HUES48 (cell line): ENCODE data around the gene STX18.
"Not testable (repeated sequence)": the region's sequence is repeated elsewhere in the genome, so short reads cannot be mapped to it uniquely, and the experiment has no call there.

Source experiments
- H3K27ac ChIP-seq: one replicate; pipeline ENCODE4 v1.7.0; 2013; ENCODE audit warnings: low read depth, low read length, inconsistent platforms
- H3K27me3 ChIP-seq: 2 replicates; pipeline ENCODE4 v1.6.1; 2013; ENCODE audit warnings: mild to moderate bottlenecking, low read length; ENCODE audit not compliant: control insufficient read depth, insufficient read depth
- H3K36me3 ChIP-seq: 2 replicates; pipeline ENCODE4 v1.6.1; 2013; ENCODE audit warnings: low read length; ENCODE audit not compliant: control insufficient read depth, insufficient read depth
- H3K4me1 ChIP-seq: 2 replicates; pipeline ENCODE4 v1.6.1; 2013; ENCODE audit warnings: mild to moderate bottlenecking, low read length; ENCODE audit not compliant: control insufficient read depth, insufficient read depth
- H3K4me3 ChIP-seq: 2 replicates; pipeline ENCODE4 v1.5.1; 2013; ENCODE audit warnings: mild to moderate bottlenecking, low read depth, low read length
- H3K9ac ChIP-seq: 2 replicates; pipeline ENCODE4 v1.6.1; 2013; ENCODE audit warnings: mild to moderate bottlenecking, low read depth, low read length, moderate library complexity
- H3K9me3 ChIP-seq: 2 replicates; pipeline ENCODE4 v1.6.1; 2013; ENCODE audit warnings: low read length; ENCODE audit not compliant: control insufficient read depth, insufficient read depth

Gene STX18

GRCh38 chr4:4555916-4556315, 14.1 kb upstream of the STX18 start:
- H3K27me3 ChIP-seq = no peaks in the 10 kb centered on the region
- no peaks in the 10 kb centered on the region for H3K9me3 ChIP-seq
- H3K9ac ChIP-seq = no peak overlapping the region
- no peak overlapping the region for H3K4me3 ChIP-seq
- peaks cover 32% of the 10 kb centered on the region for H3K36me3 ChIP-seq
- no peaks in the 10 kb centered on the region for H3K4me1 ChIP-seq
- H3K27ac ChIP-seq = no peak overlapping the region

GRCh38 chr4:4554234-4554633, 12.4 kb upstream of the STX18 start:
- no peak overlapping the region for H3K9ac ChIP-seq
- H3K9me3 ChIP-seq = no peaks in the 10 kb centered on the region
- no peak overlapping the region for H3K4me3 ChIP-seq
- no peaks in the 10 kb centered on the region for H3K27me3 ChIP-seq
- no peaks in the 10 kb centered on the region for H3K4me1 ChIP-seq
- no peak overlapping the region for H3K27ac ChIP-seq
- peaks cover 42% of the 10 kb centered on the region for H3K36me3 ChIP-seq

- peaks cover 64% of the 10 kb centered on the region for H3K36me3 ChIP-seq
- not testable (repeated sequence) for H3K9me3 ChIP-seq, H3K4me3 ChIP-seq, H3K4me1 ChIP-seq, H3K9ac ChIP-seq, H3K27me3 ChIP-seq, H3K27ac ChIP-seq
Observed at GRCh38 chr4:4552042-4552441, 10.2 kb upstream of the STX18 start.

GRCh38 chr4:4550161-4550560, 8.3 kb upstream of the STX18 start:
- H3K27ac ChIP-seq, H3K4me3 ChIP-seq, H3K9me3 ChIP-seq, H3K9ac ChIP-seq, H3K27me3 ChIP-seq, H3K4me1 ChIP-seq: not testable (repeated sequence)
- peaks cover 73% of the 10 kb centered on the region for H3K36me3 ChIP-seq

GRCh38 chr4:4549534-4549933, 7.7 kb upstream of the STX18 start:
- Histone ChIP-seq H3K9me3 (no peaks in the 10 kb centered on the region), H3K27me3 (no peaks in the 10 kb centered on the region), H3K9ac (no peak overlapping the region), H3K4me1 (no peaks in the 10 kb centered on the region), H3K36me3 (peaks cover 79% of the 10 kb centered on the region), H3K4me3 (no peak overlapping the region), H3K27ac (no peak overlapping the region)

- Histone ChIP-seq H3K4me3 (peak overlapping the region; percentile 93), H3K36me3 (peaks cover 32% of the 10 kb centered on the region), H3K27me3 (no peaks in the 10 kb centered on the region), H3K4me1 (peaks cover 4% of the 10 kb centered on the region; the same call in 1 of the 2 replicates), H3K9ac (peak overlapping the region; percentile 91), H3K9me3 (no peaks in the 10 kb centered on the region), H3K27ac (no peak overlapping the region)
Observed at GRCh38 chr4:4542774-4543485, 1.1 kb upstream of the STX18 start.

- peaks cover 4% of the 10 kb centered on the region; the same call in 1 of the 2 replicates for H3K4me1 ChIP-seq
- no peaks in the 10 kb centered on the region for H3K9me3 ChIP-seq
- H3K9ac ChIP-seq = peak overlapping the region; percentile 64
- H3K36me3 ChIP-seq = peaks cover 16% of the 10 kb centered on the region
- peak overlapping the region; percentile 93 for H3K4me3 ChIP-seq
- H3K27ac ChIP-seq = peak overlapping the region; percentile 63
- no peaks in the 10 kb centered on the region for H3K27me3 ChIP-seq
Observed at GRCh38 chr4:4541040-4541631, 712 bp downstream of the STX18 start.

- no peaks in the 10 kb centered on the region for H3K9me3 ChIP-seq
- peaks cover under 1% of the 10 kb centered on the region; the same call in 1 of the 2 replicates for H3K36me3 ChIP-seq
- no peak overlapping the region for H3K4me3 ChIP-seq
- H3K9ac ChIP-seq = no peak overlapping the region
- no peaks in the 10 kb centered on the region for H3K27me3 ChIP-seq
- H3K4me1 ChIP-seq = peaks cover 4% of the 10 kb centered on the region; the same call in 1 of the 2 replicates
- no peak overlapping the region for H3K27ac ChIP-seq
Observed at GRCh38 chr4:4539481-4539880, 2.4 kb downstream of the STX18 start.

GRCh38 chr4:4535590-4535989, 6.3 kb downstream of the STX18 start:
- Histone ChIP-seq H3K4me3 (no peak overlapping the region), H3K9ac (no peak overlapping the region), H3K4me1 (no peaks in the 10 kb centered on the region), H3K27ac (no peak overlapping the region), H3K27me3 (no peaks in the 10 kb centered on the region), H3K9me3 (no peaks in the 10 kb centered on the region), H3K36me3 (no peaks in the 10 kb centered on the region)

- H3K27me3 ChIP-seq = no peaks in the 10 kb centered on the region
- no peaks in the 10 kb centered on the region for H3K36me3 ChIP-seq
- H3K27ac ChIP-seq = no peak overlapping the region
- no peak overlapping the region for H3K9ac ChIP-seq
- no peaks in the 10 kb centered on the region for H3K4me1 ChIP-seq
- H3K9me3 ChIP-seq = no peaks in the 10 kb centered on the region
- H3K4me3 ChIP-seq = no peak overlapping the region
Observed at GRCh38 chr4:4534515-4535145, 7.2 kb downstream of the STX18 start.

- Histone ChIP-seq H3K9ac (no peak overlapping the region), H3K27me3 (no peaks in the 10 kb centered on the region), H3K27ac (no peak overlapping the region), H3K4me1 (no peaks in the 10 kb centered on the region), H3K36me3 (no peaks in the 10 kb centered on the region), H3K4me3 (no peak overlapping the region), H3K9me3 (no peaks in the 10 kb centered on the region)
Observed at GRCh38 chr4:4533461-4534169, 8.2 kb downstream of the STX18 start.
